HCEC 1CT (cell line): ENCODE results near the gene VSIG10L2.

ENCODE experiments used
- DNase-seq: peaks from one replicate; pipeline ENCODE4 v3.0.0-alpha.2; 2017

VSIG10L2 gene

GRCh38 chr11:125930076-125930450 is 15.8 kb upstream of the VSIG10L2 start:
- DNase-seq, result no peak

GRCh38 chr11:125931116-125931515 is 14.7 kb upstream of the VSIG10L2 start:
- DNase-seq, result no peak

DNA sequence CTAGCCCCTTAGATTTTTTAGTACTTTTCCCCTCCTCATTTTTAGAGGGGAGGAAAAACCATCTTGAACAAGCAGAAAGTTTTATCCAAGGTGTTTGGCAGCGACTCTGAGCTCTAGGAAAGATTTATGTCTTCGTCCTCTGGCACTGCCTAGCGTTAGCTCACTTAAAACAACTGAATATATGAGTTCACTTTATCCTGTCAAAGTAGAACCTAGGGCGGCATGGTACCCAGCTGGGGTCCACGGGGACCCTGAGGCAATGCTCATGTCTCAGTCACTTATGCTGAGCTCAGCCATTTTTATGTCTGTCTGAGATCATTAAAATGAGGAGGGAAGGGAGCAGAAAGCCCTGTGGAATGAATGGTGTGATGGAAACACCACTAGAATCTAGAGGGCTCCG is 14.2 kb upstream of the VSIG10L2 start:
- no peak for DNase-seq

GRCh38 chr11:125932301-125932700 is 13.5 kb upstream of the VSIG10L2 start:
- DNase-seq, result no peak

DNA sequence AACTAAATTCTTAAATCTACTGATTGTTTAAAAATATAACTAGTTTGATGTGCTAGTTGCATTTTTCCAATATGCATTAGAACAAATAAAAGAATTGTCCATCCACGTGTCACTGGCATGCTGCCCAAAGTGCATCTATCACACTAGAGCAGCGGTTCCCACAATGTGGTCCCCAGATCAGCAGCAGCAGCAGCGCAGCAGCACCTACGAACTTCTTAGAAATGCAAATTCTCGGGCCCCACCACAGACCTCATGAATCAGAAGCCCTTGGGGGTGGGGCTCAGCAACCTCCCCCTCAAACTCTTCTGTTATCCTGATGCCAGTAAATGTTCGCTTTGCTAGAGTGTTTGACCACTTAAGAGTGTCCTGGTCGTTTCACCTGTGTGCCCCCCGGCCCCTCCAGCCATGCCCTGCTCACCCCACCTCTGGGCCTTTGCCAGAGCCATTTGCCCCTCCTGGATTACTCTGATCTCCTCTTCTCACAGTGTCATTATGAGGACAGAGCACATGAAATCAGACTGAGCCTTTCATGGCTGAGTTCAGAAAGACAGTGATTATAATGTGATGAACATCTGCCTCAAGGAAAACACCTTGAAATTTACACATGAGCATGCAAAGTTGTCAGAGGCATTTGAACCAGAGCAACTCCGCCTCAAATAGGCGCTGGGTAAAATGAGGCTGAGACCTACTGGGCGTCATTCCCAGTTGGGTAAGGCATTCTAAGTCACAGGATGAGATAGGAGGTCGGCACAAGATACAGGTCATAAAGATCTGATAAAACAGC is 12.6 kb upstream of the VSIG10L2 start:
- DNase-seq, result no peak

DNA sequence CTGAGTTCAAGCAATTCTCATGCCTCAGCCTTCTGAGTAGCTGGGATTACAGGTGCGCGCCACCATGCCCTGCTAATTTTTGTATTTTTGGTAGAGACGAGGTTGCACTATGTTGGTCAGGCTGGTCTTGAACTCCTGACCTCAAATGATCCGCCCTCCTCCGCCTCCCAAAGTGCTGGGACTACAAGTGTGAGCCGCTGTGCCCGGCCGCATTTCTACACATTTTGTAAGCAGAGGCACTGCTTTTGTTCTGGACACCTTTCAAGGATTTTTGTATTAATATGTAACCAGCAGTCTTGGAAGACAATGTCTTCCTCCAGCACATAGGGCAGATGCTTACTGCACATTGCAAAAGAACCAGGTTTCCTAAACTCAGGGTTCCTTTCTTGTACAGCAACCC is 11.4 kb upstream of the VSIG10L2 start:
- no peak for DNase-seq

DNA sequence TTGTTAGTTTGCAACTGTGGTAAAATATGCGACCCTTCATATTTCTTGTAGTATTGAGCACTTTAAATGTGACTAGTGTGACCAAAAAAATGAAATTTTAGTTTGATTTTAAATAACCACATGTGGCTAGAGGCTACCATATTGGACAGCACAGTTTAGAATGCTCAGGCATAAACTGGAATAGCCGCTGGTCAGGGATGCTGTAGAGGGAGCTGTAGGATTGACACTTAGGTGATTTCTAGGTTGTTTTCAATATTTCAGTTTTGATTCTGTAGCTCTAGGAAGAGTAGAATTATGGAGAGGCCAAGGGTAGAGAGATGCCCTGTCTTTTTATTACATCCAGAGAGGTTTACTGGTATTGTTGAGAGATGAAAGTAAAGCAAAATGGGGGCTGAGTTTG is 10.8 kb upstream of the VSIG10L2 start:
- no peak for DNase-seq

DNA sequence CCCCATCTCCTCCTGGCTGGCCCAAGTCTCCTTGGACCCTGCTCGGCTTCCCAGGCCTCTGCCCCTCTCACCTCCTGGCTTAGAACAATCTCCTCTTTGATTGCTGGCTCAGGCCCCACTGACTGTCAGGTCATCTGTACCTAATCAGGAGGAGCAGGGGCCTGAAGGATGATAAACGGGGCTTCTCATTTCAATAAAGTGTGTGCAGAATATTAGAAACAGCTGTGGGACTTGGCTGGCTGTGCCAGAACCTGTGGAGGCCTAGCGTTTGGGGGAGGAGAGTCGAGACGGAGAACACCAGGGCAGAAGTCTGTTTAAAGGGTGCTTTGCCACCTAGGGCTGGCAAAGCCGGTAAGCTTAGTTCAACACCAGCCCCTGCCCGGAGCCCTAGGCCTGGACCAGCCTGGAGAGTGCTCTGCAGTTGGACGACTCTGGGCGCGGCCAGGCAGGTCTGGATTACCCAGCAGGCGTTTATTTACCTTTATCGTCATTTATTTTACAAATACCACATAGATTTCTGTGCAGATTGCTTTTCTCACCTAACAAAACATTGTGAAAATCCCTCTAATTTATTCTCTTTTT is 10.1 kb upstream of the VSIG10L2 start:
- DNase-seq, result no peak

DNA sequence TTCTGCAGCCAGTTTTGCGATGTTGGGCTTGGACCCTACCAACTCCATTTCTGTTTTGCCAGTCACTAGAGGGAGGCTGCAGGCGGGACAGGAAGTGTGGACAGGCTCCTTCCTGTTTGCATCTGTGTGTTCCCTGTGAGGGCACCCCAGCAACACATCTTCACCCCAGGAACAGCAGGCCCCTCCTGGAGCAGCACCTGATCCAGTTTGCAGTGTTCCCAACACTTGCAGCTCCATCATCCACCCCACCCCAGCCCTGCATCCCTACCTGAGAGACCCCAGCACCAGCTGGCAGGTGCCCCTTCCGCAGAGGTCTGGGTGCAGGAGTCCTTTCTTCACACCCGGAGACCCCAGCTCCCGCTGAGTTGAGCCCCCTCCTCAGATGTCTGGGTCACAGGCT is 7.4 kb upstream of the VSIG10L2 start:
- no peak for DNase-seq

GRCh38 chr11:125939081-125939521 is 6.7 kb upstream of the VSIG10L2 start:
- DNase-seq, result no peak

- DNase-seq, result no peak
Observed at GRCh38 chr11:125940145-125940544, 5.7 kb upstream of the VSIG10L2 start.

DNA sequence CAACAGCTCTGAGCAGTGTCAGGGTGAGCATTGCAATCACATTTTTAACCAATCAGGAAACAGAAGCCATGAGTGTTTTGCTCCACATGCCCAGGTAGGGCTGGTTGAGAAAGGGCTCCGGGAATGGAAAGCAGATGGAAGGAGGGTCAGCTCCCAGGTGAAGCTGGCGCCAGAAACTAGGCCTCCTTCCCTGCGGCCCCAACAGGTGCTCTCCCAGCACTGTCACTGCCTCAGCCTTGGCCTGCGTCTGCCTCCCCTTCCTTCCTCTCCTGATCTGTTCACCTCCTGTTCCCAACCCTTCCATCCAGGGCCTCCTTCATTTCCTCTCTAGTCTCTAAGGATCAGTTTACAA is 4.6 kb upstream of the VSIG10L2 start:
- no peak for DNase-seq

DNA sequence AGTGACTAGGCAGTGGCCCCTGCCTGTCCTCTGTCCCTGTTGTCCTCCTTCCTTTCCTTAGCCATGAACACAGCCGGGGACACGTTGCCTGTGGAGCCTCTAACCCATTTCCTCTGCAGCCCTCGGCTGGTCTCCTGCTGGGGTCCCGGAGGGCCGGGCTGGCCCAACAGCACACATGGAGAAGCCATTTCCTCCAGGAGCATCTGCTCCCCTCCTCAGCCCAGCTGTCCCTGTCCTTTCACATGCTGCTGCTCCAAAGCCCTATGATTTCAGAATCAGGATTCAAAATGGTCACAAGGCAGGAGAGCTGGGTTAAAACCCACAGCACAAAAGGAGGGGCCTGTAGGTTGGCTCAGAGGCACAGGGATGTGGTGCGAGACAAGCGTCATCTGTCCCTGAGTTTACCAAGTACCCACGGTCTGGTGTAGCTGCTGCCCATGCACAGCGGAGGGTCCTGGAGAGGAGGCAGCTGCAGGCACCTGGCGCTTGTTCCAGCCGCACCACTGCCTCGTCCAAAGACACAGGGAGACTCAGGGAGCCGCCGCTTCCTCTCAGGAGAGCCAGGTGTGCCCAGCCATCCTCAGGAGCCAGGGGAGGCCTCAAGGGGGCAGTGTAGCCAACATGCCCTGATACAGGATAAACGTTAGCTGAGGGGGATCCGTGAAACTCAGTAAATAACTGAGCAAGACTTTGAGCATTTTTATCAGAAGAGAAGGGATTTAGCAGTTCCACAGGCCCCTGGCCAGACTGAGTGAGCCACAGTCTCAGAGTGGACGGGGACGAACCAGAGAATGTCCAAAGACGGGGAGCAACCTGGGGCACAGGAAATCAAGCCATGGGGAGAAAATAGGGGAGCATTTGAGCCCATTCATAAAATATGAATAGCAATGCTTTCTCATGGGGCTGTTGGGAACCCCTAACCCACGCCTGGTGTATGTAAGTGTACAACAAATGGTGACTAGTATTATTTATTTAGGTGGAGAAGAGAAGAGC is 3.9 kb upstream of the VSIG10L2 start:
- no peak for DNase-seq

- no peak for DNase-seq
Observed at GRCh38 chr11:125942771-125943428, 2.9 kb upstream of the VSIG10L2 start.

DNA sequence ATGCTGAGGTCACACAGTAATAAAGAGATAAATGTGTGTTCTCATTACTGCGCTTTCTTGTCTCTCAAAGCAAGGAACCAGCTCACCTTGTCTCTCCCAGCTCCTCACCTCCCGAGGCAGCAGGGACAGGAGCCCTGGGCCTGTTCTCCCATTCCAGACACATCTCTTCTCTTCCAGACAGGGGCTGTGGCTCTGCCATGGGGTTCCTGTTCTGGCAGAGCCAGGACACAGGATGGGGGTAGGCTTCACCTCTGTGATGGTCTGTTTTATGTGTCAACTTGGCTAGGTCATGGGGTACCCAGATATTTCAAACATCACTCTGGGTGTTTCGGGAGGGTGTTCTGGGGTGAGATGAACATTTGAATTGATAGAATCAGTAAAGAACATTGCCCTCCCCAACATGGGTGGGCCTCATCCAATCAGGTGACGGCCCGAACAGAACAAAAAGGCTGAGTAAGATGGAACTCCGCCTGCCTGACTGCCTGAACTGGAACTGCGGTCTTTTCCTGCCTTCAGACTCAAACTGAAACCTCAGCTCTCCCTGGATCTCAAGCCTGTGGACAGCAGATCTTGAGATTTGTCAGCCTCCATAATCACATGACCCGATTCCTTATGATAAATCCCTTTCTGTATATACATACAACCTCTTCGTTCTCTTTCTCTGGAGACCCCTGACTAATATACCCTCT is 2.0 kb upstream of the VSIG10L2 start:
- DNase-seq, result no peak

GRCh38 chr11:125944350-125945010 is 1.4 kb upstream of the VSIG10L2 start:
- no peak for DNase-seq

DNA sequence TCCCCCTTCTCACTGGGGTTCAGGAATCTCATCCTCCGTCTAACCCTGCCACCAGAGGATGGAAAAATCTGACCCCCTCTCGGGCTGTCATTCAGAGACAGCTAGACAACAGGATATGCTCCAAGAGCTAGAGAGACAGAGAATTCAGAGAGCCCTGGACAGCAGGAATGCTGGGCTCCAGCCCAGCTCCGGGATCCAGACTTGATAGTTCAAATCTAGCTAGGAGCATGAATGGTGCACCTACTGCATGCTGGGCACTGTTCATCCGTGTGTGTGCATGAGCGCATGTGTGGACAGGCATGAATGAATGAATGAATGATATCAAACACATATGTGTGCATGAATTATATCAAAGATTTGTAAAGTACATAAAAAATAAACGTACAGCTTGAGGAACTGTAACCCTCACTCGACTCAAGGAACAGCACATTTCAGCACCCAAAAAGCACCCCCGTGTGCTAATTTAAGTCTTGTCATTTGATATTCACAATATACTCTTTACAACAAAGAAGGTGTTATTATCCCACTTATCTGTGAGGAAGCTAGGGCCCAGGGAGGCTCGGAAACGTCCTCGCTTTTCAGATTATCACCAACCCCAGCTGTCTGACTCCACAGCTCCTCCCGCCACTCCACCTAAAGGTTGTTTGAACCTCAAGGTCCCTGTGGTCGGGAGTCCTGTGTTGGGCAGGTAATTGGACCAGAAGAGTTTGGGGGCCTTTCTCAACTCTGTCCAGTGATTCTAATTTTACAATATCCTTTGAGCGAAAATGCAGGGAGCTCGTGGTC is 640 bp upstream of the VSIG10L2 start:
- no peak for DNase-seq

DNA sequence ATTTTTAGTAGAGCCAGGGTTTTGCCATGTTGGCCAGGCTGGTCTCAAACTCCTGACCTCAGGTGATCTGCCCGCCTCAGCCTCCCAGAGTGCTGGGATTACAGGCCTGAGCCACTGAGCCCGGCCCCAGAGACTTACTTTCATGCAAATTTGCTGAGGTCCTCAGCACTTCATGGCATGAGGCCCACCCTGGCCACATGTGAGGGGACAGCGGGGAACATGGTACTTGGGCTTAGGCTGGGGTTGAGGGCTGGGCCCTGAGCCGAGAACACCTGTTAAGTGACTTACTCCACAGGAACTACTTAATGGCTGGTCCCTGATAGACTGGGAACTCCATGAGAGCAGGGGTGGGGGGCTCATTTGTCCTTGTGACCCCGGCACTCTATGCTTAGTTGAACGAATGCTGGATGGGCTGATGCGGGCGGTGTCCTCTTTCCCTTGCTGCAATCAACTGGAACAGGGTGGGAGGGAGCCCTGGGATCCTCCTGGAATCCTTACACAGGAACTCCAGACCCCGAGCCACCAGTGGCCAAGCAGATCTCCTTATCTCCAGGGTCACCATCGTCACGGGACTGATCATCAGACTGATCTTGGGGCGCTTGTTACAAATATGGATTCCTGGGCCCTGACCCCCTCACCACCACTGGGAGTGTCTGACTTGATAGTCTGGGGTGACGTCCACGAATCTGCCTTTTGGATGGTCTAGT is 1.0 kb downstream of the VSIG10L2 start:
- no peak for DNase-seq

DNA sequence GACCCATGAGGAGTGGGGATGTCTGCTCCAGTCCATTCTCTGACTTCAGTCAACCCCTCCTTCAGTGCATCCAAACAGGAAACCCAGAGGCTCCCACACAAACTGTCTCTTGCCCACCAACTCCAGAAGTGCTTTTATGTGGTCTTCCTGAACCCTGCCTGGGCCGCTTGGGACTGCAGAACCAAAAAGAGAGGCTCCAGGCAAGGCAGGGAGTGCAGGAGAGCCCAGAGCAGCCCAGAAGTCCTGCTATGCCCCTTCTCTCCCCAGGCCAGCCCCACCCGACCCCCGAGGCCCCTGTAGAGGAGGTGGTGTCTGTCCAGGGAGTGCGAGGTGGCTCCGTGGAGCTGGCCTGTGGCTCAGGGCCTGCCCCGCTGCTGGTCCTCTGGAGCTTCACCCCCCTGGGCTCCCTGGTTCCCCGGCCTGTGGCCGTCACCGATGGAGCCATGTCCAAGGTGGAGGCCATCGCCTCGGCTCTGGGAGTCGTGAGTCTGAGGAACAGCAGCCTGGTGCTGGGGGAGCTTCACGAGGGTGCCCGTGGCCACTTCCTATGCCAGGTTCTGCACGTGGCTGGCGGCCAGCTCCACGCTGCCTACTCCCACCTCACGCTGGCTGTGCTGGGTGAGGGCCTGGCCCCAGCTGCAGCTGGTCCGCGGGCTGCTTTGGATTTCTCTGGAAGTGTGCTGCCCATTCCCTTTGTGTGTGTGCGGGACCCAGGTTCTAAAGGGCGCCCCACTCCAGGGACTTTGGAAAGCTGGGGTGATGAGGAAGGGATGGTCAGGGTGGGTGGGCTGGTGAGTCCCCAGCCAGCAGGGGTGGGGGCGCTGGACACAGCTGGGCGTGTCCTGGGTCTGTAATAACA is 1.8 kb downstream of the VSIG10L2 start:
- no peak for DNase-seq
